HEK293 (cell line): ENCODE data around the gene PAX9.

Experiments
- HOXA7 ChIP-seq: sonication (generic); formaldehyde crosslinking; IDR thresholded peaks from 2 replicates; pipeline ENCODE4 v1.8.1; 2022; ENCODE audit warnings: missing genetic modification reagents, borderline replicate concordance
- ZBTB21 ChIP-seq: fragments of 450-650 bp; formaldehyde crosslinking; IDR thresholded peaks from 2 replicates; pipeline ENCODE4 v1.5.1; 2017; ENCODE audit warnings: missing biosample characterization, missing genetic modification characterization
- ZNF132 ChIP-seq: fragments of 450-650 bp; formaldehyde crosslinking; IDR thresholded peaks from 2 replicates; pipeline ENCODE4 v1.5.1; 2017; ENCODE audit warnings: missing biosample characterization, missing genetic modification characterization, borderline replicate concordance
- ZNF302 ChIP-seq: fragments of 450-650 bp; formaldehyde crosslinking; IDR thresholded peaks from 2 replicates; pipeline ENCODE4 v1.5.1; 2016; ENCODE audit warnings: missing biosample characterization, missing genetic modification characterization, low read depth
- ZNF510 ChIP-seq: fragments of 450-650 bp; formaldehyde crosslinking; IDR thresholded peaks from 2 replicates; pipeline ENCODE4 v1.5.1; 2018; ENCODE audit warnings: mild to moderate bottlenecking, missing genetic modification characterization, missing biosample characterization; ENCODE audit not compliant: insufficient replicate concordance
- ZNF785 ChIP-seq: fragments of 450-650 bp; formaldehyde crosslinking; IDR thresholded peaks from 2 replicates; pipeline ENCODE4 v1.5.1; 2016; ENCODE audit warnings: missing biosample characterization, missing genetic modification characterization
- ZNF830 ChIP-seq: fragments of 450-650 bp; IDR thresholded peaks from 2 replicates; pipeline ENCODE4 v1.5.0; 2018; ENCODE audit warnings: missing biosample characterization, missing genetic modification characterization, low read depth, mild to moderate bottlenecking, moderate library complexity

DNA sequence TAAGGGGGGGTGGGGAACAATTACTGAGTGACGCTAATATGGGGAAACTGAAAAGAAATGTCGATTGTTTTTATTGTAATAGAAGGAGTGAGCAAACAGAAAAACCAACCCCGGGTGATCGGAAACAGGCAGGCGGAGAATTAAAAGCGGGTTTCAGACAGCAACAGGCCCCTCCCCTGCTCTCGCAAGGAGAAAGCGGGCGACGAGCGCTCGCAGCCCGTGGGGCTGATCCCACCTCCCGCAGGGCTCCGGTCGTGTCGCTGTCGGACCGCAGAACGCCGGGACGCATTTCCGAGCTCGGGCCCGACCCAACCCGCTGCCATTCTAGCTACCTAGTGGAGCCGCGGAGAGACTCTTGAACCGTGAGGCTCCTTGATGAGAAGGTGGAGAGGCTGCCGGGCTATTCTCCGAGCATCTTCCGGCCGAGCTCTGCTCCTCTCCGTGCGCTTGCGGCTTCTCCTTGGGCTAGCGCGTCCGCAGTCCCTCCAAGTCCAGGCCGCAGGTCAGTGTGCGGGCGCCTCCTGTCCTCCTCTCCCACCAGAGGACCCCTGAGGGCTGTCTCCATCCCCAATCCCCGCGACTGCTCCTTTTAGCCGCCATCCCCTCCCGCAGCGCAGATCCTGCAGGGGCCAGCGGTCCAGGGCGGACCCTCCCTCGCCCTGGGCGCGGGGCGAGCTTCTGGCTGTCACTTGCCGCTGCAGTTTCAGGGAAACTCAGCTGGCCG, 4.1 kb upstream of the PAX9 start:
- TF ChIP-seq HOXA7 = no peak
- no peak for TF ChIP-seq ZNF785 (tag by site-specific recombination)
- no peak for TF ChIP-seq ZNF132 (tag by site-specific recombination)
- TF ChIP-seq ZBTB21 (tag by site-specific recombination) = no peak
- no peak for TF ChIP-seq ZNF302 (tag by site-specific recombination)
- TF ChIP-seq ZNF510 (tag by site-specific recombination) = no peak
- TF ChIP-seq ZNF830 (tag by site-specific recombination) = no peak
